ENCODE results near the gene GFRA3.

- no peak for TF ChIP-seq CTCF (IDR thresholded peaks at IDR 0.05; ENCODE audit: insufficient read depth, low read length, poor library complexity, severe bottlenecking)
- no peak for TF ChIP-seq EZH2phosphoT487 (conservative IDR thresholded peaks at IDR 0.05; ENCODE audit: low read length)
These were observed 41.1 kb downstream of the GFRA3 start for GRCh38 chr5:138233280-138233679.
